Type B pancreatic cell (in vitro differentiated cells): Measurements from ENCODE around the gene SEC63. TPM values are rescaled to one million over a fixed set of nuclear protein-coding genes. Genes with fewer than 3 reads are reported as not detected.
A peak's percentile ranks its signal among the peaks of the same experiment; 100 is the strongest.

ENCODE experiments used
- DNase-seq: peaks from one replicate; pipeline ENCODE4 v3.0.0; 2021; ENCODE audit warnings: mixed read lengths; ENCODE audit not compliant: unreplicated experiment; ENCODE audit errors: extremely low spot score
- H3K27ac Mint-ChIP-seq: 2 replicates; pipeline ENCODE4 v1.8.0; 2021; ENCODE audit warnings: mild to moderate bottlenecking, mixed read lengths
- H3K27me3 Mint-ChIP-seq: 2 replicates; pipeline ENCODE4 v1.8.0; 2021; ENCODE audit warnings: mixed read lengths
- H3K36me3 Mint-ChIP-seq: 2 replicates; pipeline ENCODE4 v1.8.0; 2021; ENCODE audit warnings: mixed read lengths
- H3K4me1 Mint-ChIP-seq: one replicate; pipeline ENCODE4 v1.8.0; 2021; ENCODE audit warnings: mixed read lengths; ENCODE audit not compliant: unreplicated experiment
- H3K4me3 Mint-ChIP-seq: 2 replicates; pipeline ENCODE4 v1.8.0; 2021; ENCODE audit warnings: mild to moderate bottlenecking, mixed read lengths
- H3K9me3 Mint-ChIP-seq: 2 replicates; pipeline ENCODE4 v1.8.0; 2021; ENCODE audit warnings: mixed read lengths
- CTCF ChIP-seq: fragments of 200-600 bp; sonication (generic); conservative IDR thresholded peaks from 2 replicates; pipeline ENCODE4 v1.5.0; 2021; ENCODE audit warnings: antibody characterized with exemption, mild to moderate bottlenecking
- total RNA-seq: library from RNA; stranded (reverse); gene quantifications from 2 replicates; pipeline ENCODE4 v1.2.1, GENCODE V29; 2021; ENCODE audit warnings: low replicate concordance

SEC63 gene
- total RNA-seq, 1 donor from 2014 or later, result 106 TPM

DNA sequence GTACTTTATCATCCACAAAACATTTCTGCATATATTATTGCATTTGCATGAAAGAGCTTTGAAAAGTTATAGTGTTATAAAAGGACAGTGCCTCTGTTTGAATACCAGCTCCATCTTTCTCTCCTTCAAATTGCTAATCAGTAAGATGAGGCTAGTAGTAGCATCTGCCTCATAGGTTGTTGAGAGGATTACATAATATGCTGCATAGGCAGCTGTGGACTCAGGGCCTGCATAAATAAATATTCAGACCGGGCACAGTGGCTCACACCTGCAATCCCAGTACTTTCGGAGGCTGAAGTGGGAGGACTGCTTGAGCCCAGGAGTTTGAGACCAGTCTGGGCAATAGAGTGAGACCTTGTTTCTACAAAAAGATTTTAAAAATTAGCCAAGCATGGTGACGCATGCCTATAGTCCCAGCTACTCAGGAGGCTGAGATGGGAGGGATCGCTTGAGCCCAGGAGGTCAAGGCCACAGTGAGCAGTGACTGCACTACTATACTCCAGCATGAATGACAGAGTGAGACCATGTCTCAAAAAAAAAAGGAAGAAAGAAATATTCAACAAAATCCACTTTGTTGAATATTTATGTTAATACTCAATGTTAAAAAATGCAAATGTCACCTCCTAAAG is 18.3 kb upstream of the SEC63 start:
- H3K4me3 Mint-ChIP-seq, result no peak overlapping the region
- peaks cover 5% of the 10 kb centered on the region for H3K9me3 Mint-ChIP-seq
- no peaks in the 10 kb centered on the region for H3K36me3 Mint-ChIP-seq
- peaks cover 11% of the 10 kb centered on the region for H3K4me1 Mint-ChIP-seq
- no peak for DNase-seq
- no peaks in the 10 kb centered on the region for H3K27me3 Mint-ChIP-seq
- TF ChIP-seq CTCF, result no peak
- H3K27ac Mint-ChIP-seq, result no peak overlapping the region

DNA sequence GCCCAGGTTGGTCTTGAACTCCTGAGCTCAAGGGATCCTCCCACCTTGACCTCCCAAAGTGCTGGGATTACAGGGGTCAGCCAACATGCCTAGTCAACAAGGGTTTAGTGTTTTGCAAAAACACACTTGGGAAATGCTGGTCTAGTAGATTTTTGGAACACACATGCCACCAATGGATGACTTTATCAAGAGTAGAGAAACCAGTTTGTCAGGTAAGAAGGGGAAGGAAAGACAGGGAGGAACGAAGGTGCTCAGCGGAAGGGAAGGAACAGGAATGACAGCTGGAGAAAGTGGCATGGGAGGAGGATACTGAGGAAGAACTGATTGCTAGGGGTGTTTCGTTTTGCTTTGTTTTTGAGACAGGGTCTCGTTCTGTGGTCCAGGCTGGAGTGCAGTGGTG is 15.6 kb upstream of the SEC63 start:
- Mint-ChIP-seq H3K4me3 (peak overlapping the region; percentile 6), H3K27me3 (no peaks in the 10 kb centered on the region), H3K27ac (peak overlapping the region; percentile 25), H3K36me3 (no peaks in the 10 kb centered on the region), H3K9me3 (peaks cover 5% of the 10 kb centered on the region), H3K4me1 (peaks cover 6% of the 10 kb centered on the region)
- DNase-seq, result no peak
- no peak for TF ChIP-seq CTCF

DNA sequence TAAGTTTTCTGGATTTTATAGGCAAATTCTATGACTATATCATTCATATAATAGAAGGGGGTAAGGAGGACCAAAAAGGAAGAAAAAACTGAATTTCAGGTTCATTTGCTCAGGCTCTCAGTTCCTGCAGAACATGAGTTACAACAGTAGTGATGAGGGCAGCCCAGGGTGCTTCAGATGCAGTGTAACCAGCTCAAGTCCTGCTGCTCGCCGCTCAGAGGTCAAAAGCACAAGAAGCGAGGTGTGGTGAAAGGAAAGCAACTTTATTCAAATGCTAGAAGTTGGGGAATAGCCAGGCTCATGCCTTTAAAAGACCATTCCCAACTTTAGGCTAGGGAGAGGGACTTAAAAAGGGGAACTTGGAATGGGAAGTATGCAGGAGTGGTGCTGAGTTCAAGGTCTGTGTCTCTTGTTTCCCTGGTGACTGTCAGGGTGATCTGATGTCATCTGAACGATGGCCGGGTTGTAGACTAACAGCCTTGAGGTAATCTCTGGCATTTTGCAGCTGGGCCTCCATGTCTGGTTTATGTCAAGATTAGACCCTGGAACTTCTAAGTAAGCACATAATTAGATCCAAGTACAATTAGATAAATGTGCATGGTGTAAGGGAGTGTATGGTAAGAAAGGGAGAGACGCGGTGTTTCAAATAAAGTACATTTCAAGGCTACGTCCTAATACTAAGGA is 14.5 kb upstream of the SEC63 start:
- peaks cover 9% of the 10 kb centered on the region for H3K4me1 Mint-ChIP-seq
- no peak overlapping the region for H3K27ac Mint-ChIP-seq

DNA sequence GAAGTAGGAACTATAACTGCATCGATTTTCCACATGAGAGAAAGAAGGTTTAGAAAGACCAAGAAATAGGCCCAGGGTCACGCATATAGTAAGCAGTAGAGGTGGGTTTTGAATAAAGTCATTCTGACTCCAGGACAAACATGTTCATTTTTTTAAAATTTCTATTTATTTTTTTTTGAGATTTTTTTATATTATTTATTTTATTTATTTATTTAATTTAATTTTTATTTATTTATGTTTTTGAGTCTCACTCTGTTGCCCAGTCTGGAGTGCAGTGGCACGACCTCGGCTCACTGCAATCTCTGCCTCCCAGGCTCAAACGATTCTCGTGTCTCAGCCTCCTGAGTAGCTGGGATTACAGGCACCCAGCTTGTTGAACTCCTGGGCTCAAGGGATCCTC is 13.2 kb upstream of the SEC63 start:
- Mint-ChIP-seq H3K27me3 (no peaks in the 10 kb centered on the region), H3K4me3 (no peak overlapping the region)

More for the DNA sequence above, 14.5 kb upstream of the SEC63 start:
- no peak for DNase-seq
- no peak for TF ChIP-seq CTCF
- Mint-ChIP-seq H3K36me3 (no peaks in the 10 kb centered on the region), H3K9me3 (peaks cover 5% of the 10 kb centered on the region), H3K27me3 (no peaks in the 10 kb centered on the region), H3K4me3 (peak overlapping the region; percentile 9)

GRCh38 chr6:107970255-107970654 is 12.2 kb upstream of the SEC63 start:
- no peak for TF ChIP-seq CTCF
- Mint-ChIP-seq H3K4me3 (no peak overlapping the region), H3K27me3 (no peaks in the 10 kb centered on the region), H3K9me3 (peaks cover 5% of the 10 kb centered on the region), H3K4me1 (peaks cover 10% of the 10 kb centered on the region), H3K27ac (no peak overlapping the region), H3K36me3 (no peaks in the 10 kb centered on the region)
- no peak for DNase-seq

More for the DNA sequence above, 13.2 kb upstream of the SEC63 start:
- H3K9me3 Mint-ChIP-seq, result peaks cover 5% of the 10 kb centered on the region
- H3K36me3 Mint-ChIP-seq, result no peaks in the 10 kb centered on the region
- no peak for DNase-seq
- peaks cover 10% of the 10 kb centered on the region for H3K4me1 Mint-ChIP-seq
- TF ChIP-seq CTCF, result no peak
- no peak overlapping the region for H3K27ac Mint-ChIP-seq
